ENCODE data around the gene SPEM2. TPM values are rescaled to one million over a fixed set of nuclear protein-coding genes. Genes with fewer than 3 reads are reported as not detected.

Gene SPEM2
- total and polyA plus RNA-seq, 2 donors: 0.02 TPM; not detected in 1

DNA sequence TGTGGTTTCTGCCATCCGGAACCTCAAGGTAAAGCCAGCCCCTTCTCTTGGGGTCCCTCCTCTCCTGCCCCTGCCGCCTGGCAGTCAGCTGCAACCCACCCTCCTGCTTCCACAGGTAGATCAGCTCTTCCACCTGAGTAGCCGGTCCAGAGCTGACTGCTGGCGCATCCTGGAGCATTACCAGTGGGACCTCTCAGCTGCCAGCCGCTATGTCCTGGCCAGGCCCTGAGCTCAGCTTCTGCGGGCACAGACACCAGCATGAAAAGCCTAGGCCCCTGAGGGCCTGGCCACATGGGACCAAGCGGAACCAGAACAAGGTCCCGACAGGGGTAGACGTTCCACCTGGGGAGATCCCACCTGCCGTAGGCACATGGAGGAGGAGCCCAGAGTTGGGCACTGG, 36.6 kb upstream of the SPEM2 start:
- H3K4me3 ChIP-seq (ENCODE audit: low read length in 2 of 2): no peak overlapping the region
- H3K27ac ChIP-seq (ENCODE audit: low read depth in 1 of 2, low read length in 1 of 2): no peak overlapping the region
- peaks cover 0 to 15% of the 10 kb centered on the region in 2 donors for H3K27me3 ChIP-seq (ENCODE audit: control insufficient read depth in 2 of 2, insufficient read depth in 1 of 2, low read length in 1 of 2)
- H3K9me3 ChIP-seq (ENCODE audit: control insufficient read depth in 2 of 2, insufficient read depth in 1 of 2, low read length in 1 of 2): peaks cover 0 to 1% of the 10 kb centered on the region in 2 donors
- DNase-seq (ENCODE audit: low read depth in 6 of 9, low spot score in 9 of 9): no peak
- peaks cover 6 to 16% of the 10 kb centered on the region in 2 donors for H3K4me1 ChIP-seq (ENCODE audit: control insufficient read depth in 2 of 2, insufficient read depth in 2 of 2, low read length in 2 of 2)
- 98% methylated on average over 10 of the region's 10 CpGs for WGBS
- peaks cover 3 to 8% of the 10 kb centered on the region in 2 donors for H3K36me3 ChIP-seq (ENCODE audit: control insufficient read depth in 2 of 2, insufficient read depth in 2 of 2, low read length in 1 of 2)

DNA sequence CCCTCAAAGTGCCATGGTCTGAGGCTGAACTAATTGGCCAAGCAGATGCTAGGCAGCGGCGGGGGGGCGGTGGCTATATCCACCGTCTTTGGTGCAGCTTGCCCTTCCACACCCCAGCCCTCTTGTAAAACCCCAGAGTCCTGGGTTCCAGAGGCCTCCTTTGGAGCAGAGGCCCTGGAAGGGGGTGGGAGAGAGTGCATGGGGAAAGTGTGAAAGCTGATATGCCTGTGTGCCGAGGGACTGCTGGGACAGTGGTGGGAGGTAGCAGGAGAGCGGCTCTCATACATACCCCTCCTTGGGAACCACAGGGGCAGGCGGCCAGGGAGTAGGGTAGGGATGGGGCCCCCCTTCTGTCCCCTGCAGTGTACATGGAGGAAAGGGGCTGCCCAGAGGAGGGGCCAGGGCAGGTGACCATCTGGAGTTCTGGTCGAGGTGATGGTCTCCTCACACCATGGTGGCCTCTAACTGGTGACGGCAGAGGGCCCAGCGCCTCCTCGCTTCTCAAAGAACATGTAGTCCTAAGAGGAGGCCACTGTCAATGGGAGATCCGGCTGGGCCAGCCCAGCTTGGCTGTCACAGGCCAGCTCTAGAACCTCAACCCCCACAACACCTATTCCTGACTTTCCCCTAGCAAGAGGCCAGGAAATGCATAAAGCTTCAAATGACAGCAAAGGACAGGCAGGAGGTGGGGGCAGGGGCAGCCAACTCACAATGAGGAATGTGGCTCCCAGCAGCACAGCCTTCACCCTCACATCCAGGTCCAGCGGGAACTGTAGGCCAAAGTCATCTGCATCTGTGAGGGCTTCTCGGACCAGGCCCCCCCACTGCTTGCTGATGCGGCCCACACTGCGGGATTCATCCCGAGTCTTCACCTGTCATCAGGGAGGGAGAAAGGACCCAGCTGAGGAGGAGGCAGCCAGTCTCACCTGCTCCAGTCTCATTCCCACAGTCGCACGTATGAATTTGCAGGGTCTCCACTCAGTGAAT, 35.2 kb upstream of the SPEM2 start:
- no peak for DNase-seq (ENCODE audit: low read depth in 6 of 9, low spot score in 9 of 9)
- H3K4me3 ChIP-seq (ENCODE audit: low read length in 2 of 2): no peak overlapping the region
- peaks cover 0 to 13% of the 10 kb centered on the region in 2 donors for H3K27me3 ChIP-seq (ENCODE audit: control insufficient read depth in 2 of 2, insufficient read depth in 1 of 2, low read length in 1 of 2)
- no peak overlapping the region for H3K27ac ChIP-seq (ENCODE audit: low read depth in 1 of 2, low read length in 1 of 2)
- H3K4me1 ChIP-seq (ENCODE audit: control insufficient read depth in 2 of 2, insufficient read depth in 2 of 2, low read length in 2 of 2): peaks cover 9 to 16% of the 10 kb centered on the region in 2 donors
- peaks cover 0 to 2% of the 10 kb centered on the region in 2 donors for H3K9me3 ChIP-seq (ENCODE audit: control insufficient read depth in 2 of 2, insufficient read depth in 1 of 2, low read length in 1 of 2)
- H3K36me3 ChIP-seq (ENCODE audit: control insufficient read depth in 2 of 2, insufficient read depth in 2 of 2, low read length in 1 of 2): peaks cover 3 to 8% of the 10 kb centered on the region in 2 donors
- 93% methylated on average over 19 of the region's 19 CpGs for WGBS

DNA sequence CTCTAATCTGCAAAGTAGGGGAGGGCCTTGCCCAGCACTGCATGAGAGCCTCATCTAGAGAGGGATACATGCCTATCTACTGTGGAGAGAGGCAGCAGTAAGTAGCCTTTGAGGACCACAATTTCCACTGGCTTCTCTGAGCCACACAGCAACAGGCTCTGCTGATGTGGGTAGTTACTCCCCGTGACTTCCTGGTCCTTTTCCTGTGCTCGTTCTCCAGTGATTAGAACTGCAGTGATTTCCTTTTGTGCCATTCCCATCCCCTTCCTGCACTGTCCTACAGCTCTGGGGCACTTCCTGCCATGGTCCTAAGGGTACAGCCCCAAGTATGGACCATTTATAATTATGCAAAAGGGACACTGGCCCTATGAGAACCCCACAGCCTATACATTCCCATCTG, 34.1 kb upstream of the SPEM2 start:
- Histone ChIP-seq H3K36me3 (ENCODE audit: control insufficient read depth in 2 of 2, insufficient read depth in 2 of 2, low read length in 1 of 2) (peaks cover 3 to 8% of the 10 kb centered on the region in 2 donors), H3K4me3 (ENCODE audit: low read length in 2 of 2) (no peak overlapping the region), H3K9me3 (ENCODE audit: control insufficient read depth in 2 of 2, insufficient read depth in 1 of 2, low read length in 1 of 2) (peaks cover 0 to 2% of the 10 kb centered on the region in 2 donors), H3K27ac (ENCODE audit: low read depth in 1 of 2, low read length in 1 of 2) (no peak overlapping the region), H3K4me1 (ENCODE audit: control insufficient read depth in 2 of 2, insufficient read depth in 2 of 2, low read length in 2 of 2) (peaks cover 9 to 16% of the 10 kb centered on the region in 2 donors), H3K27me3 (ENCODE audit: control insufficient read depth in 2 of 2, insufficient read depth in 1 of 2, low read length in 1 of 2) (peaks cover 0 to 10% of the 10 kb centered on the region in 2 donors)
- 68% methylated on average over 2 of the region's 2 CpGs for WGBS
- DNase-seq (ENCODE audit: low read depth in 6 of 9, low spot score in 9 of 9): no peak

DNA sequence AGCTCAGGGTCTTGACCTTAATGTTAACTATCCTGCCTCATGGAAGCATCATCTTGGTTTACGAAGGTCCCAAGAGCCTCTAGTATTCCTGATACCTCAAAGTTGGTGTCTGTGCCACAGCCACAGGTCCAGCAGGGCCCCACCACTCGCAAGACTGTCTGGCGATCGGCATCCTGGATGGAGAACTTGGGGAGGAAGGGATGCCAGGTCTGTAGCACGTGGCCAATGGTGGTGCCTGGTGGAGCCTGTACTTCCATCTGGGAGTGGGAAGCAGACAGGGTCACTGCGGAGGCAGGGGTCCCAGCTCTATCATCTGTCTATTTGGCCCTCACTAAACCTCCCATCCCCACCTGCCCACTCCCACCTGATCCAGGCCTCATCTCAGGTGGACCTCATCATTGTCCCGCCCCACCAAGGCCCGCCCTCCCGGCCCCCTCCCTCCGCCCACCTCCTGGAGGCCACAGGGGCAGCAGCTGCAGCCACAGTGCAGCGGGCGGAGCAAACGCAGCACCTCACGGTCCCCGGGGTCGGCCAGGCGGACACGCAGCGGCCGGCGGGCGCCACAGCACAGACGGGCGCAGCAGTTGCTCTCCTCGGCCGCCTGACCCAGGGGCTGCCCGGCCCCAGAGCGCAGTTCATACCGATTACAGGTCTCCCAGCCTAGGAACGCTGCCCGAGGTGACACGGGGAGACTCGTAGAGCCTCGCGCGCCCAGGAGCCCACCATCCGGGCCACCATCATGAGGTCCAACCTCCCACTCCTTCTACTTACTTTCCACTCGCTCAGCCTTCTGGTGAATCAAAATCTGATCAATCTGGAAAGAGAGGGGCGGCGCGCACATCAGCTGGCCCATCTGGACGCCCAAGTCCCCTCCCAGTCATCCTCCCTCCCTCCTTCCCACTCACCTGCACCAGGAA, 32.5 kb upstream of the SPEM2 start:
- H3K4me3 ChIP-seq (ENCODE audit: low read length in 2 of 2): peak overlapping the region; percentile 64 to 74
- peaks cover 9 to 16% of the 10 kb centered on the region in 2 donors for H3K4me1 ChIP-seq (ENCODE audit: control insufficient read depth in 2 of 2, insufficient read depth in 2 of 2, low read length in 2 of 2)
- H3K36me3 ChIP-seq (ENCODE audit: control insufficient read depth in 2 of 2, insufficient read depth in 2 of 2, low read length in 1 of 2): peaks cover 3 to 8% of the 10 kb centered on the region in 2 donors
- peaks cover 0 to 8% of the 10 kb centered on the region in 2 donors for H3K27me3 ChIP-seq (ENCODE audit: control insufficient read depth in 2 of 2, insufficient read depth in 1 of 2, low read length in 1 of 2)
- H3K9me3 ChIP-seq (ENCODE audit: control insufficient read depth in 2 of 2, insufficient read depth in 1 of 2, low read length in 1 of 2): peaks cover 0 to 2% of the 10 kb centered on the region in 2 donors
- DNase-seq (ENCODE audit: low read depth in 6 of 9, low spot score in 9 of 9): no peak
- WGBS: 92% methylated on average over 42 of the region's 42 CpGs
- peak overlapping the region in 1 of 2 donors; percentile 47 for H3K27ac ChIP-seq (ENCODE audit: low read depth in 1 of 2, low read length in 1 of 2)

DNA sequence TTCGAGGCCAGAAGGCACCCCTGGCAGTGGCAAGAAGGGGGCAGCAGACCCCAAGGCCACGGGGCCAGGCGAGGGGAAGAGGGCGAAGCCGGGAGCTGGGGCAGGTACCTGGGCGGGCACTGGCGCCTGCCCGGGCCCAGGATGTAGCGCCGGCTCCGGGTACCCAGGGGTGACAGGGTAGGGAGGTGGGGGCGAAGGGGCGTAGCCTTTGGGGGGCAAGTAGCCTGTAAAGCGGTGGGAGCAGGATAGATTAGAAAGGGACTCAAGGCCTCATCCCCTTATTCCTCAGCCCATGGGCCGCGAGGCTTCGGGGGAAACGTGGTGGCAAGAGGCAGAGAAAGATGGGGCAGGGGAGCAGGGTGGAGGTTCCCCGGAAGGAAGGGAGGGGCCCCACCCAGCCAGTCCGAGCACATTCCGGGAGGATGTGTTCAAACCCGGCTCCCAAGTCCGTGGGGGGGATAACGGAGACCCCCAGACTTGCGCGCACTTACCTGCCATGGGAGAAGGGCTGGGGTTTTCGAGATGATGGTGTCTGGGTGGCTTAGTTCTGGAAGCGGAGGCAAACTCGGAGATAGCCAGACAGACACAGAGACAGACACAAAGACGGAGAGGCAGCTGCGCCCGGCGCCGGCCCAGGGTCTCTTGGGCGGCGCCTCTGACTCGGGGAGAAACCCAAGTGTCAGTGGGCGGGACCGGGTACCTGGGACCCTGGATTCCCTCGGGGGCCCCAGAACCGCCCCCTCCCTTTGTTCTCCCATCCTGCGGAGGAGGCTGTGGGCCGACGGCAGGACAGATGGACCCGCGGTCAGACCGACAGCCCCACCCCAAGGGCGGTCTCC, 31.6 kb upstream of the SPEM2 start:
- Histone ChIP-seq H3K27me3 (ENCODE audit: control insufficient read depth in 2 of 2, insufficient read depth in 1 of 2, low read length in 1 of 2) (peaks cover 0 to 8% of the 10 kb centered on the region in 2 donors), H3K36me3 (ENCODE audit: control insufficient read depth in 2 of 2, insufficient read depth in 2 of 2, low read length in 1 of 2) (peaks cover 3 to 8% of the 10 kb centered on the region in 2 donors), H3K27ac (ENCODE audit: low read depth in 1 of 2, low read length in 1 of 2) (peak overlapping the region; percentile 14 to 86), H3K4me1 (ENCODE audit: control insufficient read depth in 2 of 2, insufficient read depth in 2 of 2, low read length in 2 of 2) (peaks cover 9 to 16% of the 10 kb centered on the region in 2 donors), H3K9me3 (ENCODE audit: control insufficient read depth in 2 of 2, insufficient read depth in 1 of 2, low read length in 1 of 2) (peaks cover 0 to 2% of the 10 kb centered on the region in 2 donors), H3K4me3 (ENCODE audit: low read length in 2 of 2) (peak overlapping the region; percentile 64 to 74)
- DNase-seq (ENCODE audit: low read depth in 6 of 9, low spot score in 9 of 9): peak in 4 of 9 donors; percentile 16 to 76 (median 58)
- WGBS: 11% methylated on average over 48 of the region's 48 CpGs

DNA sequence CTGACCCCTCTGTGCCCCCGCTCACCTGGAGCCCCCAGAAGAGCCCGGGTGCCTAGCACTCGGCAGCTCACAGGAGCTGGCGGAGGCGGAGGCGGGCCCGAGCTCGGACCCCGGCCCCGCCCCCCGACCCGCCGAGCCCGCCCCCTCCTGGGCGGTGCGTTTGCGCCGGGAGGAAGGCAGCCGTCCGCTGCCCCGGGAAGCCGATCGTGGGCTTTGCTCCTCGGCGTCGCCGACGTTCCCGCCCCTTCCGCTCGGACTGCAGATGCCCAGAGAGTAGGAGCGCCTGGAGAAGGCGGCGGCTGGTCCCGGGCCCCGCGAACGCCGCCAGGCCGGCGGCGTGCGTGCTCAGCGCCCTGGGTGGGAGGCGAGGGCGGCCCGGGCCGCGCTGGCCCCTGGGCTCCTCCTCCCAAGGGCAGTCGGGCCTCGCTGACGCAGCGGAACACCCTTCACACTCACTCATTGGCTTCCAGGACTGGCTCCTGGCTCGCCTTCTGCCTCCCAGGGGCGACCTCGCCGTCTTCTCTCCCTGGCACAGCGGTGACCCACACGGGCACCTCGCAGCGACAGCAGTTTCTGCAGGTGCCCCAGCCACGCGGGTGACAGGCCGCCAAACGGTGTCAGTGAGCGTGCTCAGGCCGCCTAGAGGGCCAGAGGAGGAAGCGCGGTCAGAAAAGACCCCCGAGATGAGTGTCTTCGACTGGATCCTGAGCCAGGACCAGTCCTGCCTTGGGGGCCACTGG, 30.8 kb upstream of the SPEM2 start, which contains the start of gene PLSCR3:
TSS of gene PLSCR3 (minus strand) at position 74 of the 740 bp plus-strand sequence. CDS start 415 bp downstream, outside the sequence.
- WGBS: under 1% methylated on average over 71 of the region's 71 CpGs
- peak in 6 of 9 donors; percentile 66 to 88 (median 68) for DNase-seq (ENCODE audit: low read depth in 6 of 9, low spot score in 9 of 9)
- peak within 1 kb of the TSS; percentile 64 to 74 for H3K4me3 ChIP-seq (ENCODE audit: low read length in 2 of 2)
- H3K4me1 ChIP-seq (ENCODE audit: control insufficient read depth in 2 of 2, insufficient read depth in 2 of 2, low read length in 2 of 2): peaks cover 9 to 16% of the 10 kb centered on the region in 2 donors
- H3K27ac ChIP-seq (ENCODE audit: low read depth in 1 of 2, low read length in 1 of 2): peak within 1 kb of the TSS; percentile 14 to 86
- peaks cover 0 to 2% of the 10 kb centered on the region in 2 donors for H3K9me3 ChIP-seq (ENCODE audit: control insufficient read depth in 2 of 2, insufficient read depth in 1 of 2, low read length in 1 of 2)
- H3K36me3 ChIP-seq (ENCODE audit: control insufficient read depth in 2 of 2, insufficient read depth in 2 of 2, low read length in 1 of 2): peaks cover 3 to 8% of the 10 kb centered on the region in 2 donors
- peaks cover 0 to 8% of the 10 kb centered on the region in 2 donors for H3K27me3 ChIP-seq (ENCODE audit: control insufficient read depth in 2 of 2, insufficient read depth in 1 of 2, low read length in 1 of 2)

DNA sequence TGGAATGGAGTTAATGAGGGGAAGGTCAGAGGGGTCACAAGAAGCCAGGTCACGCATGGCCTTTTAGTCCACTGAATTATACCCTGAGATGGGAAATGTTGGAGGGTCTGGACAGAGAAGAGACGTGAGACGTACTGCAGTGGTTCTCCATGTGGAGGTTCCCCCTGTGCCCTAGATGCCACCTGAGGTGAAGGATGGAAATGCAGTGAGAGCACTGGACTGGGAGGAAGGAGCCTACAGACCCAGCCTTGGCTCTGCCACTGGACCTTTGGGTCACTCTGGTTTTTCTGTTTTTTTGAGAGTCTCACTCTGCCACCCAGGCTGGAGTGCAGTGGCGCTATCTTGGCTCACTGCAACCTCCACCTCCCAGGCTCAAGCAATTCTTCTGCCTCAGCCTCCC, 29.3 kb upstream of the SPEM2 start:
- Histone ChIP-seq H3K4me3 (ENCODE audit: low read length in 2 of 2) (no peak overlapping the region), H3K36me3 (ENCODE audit: control insufficient read depth in 2 of 2, insufficient read depth in 2 of 2, low read length in 1 of 2) (no peaks in the 10 kb centered on the region), H3K4me1 (ENCODE audit: control insufficient read depth in 2 of 2, insufficient read depth in 2 of 2, low read length in 2 of 2) (peaks cover 9 to 16% of the 10 kb centered on the region in 2 donors), H3K9me3 (ENCODE audit: control insufficient read depth in 2 of 2, insufficient read depth in 1 of 2, low read length in 1 of 2) (peaks cover 0 to 2% of the 10 kb centered on the region in 2 donors), H3K27ac (ENCODE audit: low read depth in 1 of 2, low read length in 1 of 2) (no peak overlapping the region), H3K27me3 (ENCODE audit: control insufficient read depth in 2 of 2, insufficient read depth in 1 of 2, low read length in 1 of 2) (peaks cover 0 to 8% of the 10 kb centered on the region in 2 donors)
- 95% methylated on average over 4 of the region's 4 CpGs for WGBS
- no peak for DNase-seq (ENCODE audit: low read depth in 6 of 9, low spot score in 9 of 9)
